Astrocyte (in vitro differentiated cells and primary cell): ENCODE measurements around the gene SELENOP. TPM values are rescaled to one million over a fixed set of nuclear protein-coding genes. Genes with fewer than 3 reads are reported as not detected.

Experiments
- DNase-seq: peaks from one replicate; pipeline ENCODE4 v3.0.0-alpha.2; 2010; ENCODE audit warnings: low read depth
- FAIRE-seq: peaks from 2 replicates; lab custom pipeline; 2011; peaks lifted over from hg19 to GRCh38; lab: Jason Lieb, UNC
- H2AFZ ChIP-seq: 2 replicates; pipeline ENCODE4 v1.6.0; 2012; ENCODE audit warnings: low read depth, low read length, inconsistent platforms
- H3K27ac ChIP-seq: 2 replicates; pipeline ENCODE4 v1.5.1; 2011; ENCODE audit warnings: low read depth, low read length, inconsistent platforms
- H3K27me3 ChIP-seq: 2 replicates; pipeline ENCODE4 v1.6.0; 2011; ENCODE audit warnings: low read length, inconsistent platforms; ENCODE audit not compliant: insufficient read depth
- H3K36me3 ChIP-seq: 2 replicates; pipeline ENCODE4 v1.5.1; 2011; ENCODE audit warnings: low read length, inconsistent platforms; ENCODE audit not compliant: insufficient read depth
- H3K4me1 ChIP-seq: 2 replicates; pipeline ENCODE4 v1.5.1; 2011; ENCODE audit warnings: low read length, inconsistent platforms; ENCODE audit not compliant: insufficient read depth
- H3K4me2 ChIP-seq: 2 replicates; pipeline ENCODE4 v1.6.0; 2012; ENCODE audit warnings: low read length, inconsistent platforms
- H3K4me3 ChIP-seq: 2 replicates; pipeline ENCODE4 v1.5.1; 2011; ENCODE audit warnings: low read depth, mild to moderate bottlenecking, low read length, inconsistent platforms; ENCODE audit not compliant: insufficient read depth
- H3K79me2 ChIP-seq: 2 replicates; pipeline ENCODE4 v1.6.0; 2012; ENCODE audit warnings: mild to moderate bottlenecking, low read length, inconsistent platforms; ENCODE audit not compliant: insufficient read depth
- H3K9ac ChIP-seq: 2 replicates; pipeline ENCODE4 v1.6.0; 2012; ENCODE audit warnings: mild to moderate bottlenecking, low read length, inconsistent platforms
- H3K9me3 ChIP-seq: 2 replicates; pipeline ENCODE4 v1.5.1; 2012; ENCODE audit warnings: low read depth, mild to moderate bottlenecking, low read length, inconsistent platforms; ENCODE audit not compliant: insufficient read depth
- H4K20me1 ChIP-seq: 2 replicates; pipeline ENCODE4 v1.6.0; 2012; ENCODE audit warnings: low read length, inconsistent platforms; ENCODE audit not compliant: insufficient read depth
- H3K27ac Mint-ChIP-seq: one replicate; pipeline ENCODE4 v1.8.0; 2021; ENCODE audit warnings: mild to moderate bottlenecking, mixed read lengths; ENCODE audit not compliant: unreplicated experiment
- H3K27me3 Mint-ChIP-seq: one replicate; pipeline ENCODE4 v1.8.0; 2021; ENCODE audit warnings: low read depth, mixed read lengths; ENCODE audit not compliant: unreplicated experiment
- H3K36me3 Mint-ChIP-seq: one replicate; pipeline ENCODE4 v1.8.0; 2021; ENCODE audit warnings: low read depth, mixed read lengths; ENCODE audit not compliant: unreplicated experiment
- H3K4me1 Mint-ChIP-seq: one replicate; pipeline ENCODE4 v1.8.0; 2021; ENCODE audit warnings: low read depth, mixed read lengths; ENCODE audit not compliant: unreplicated experiment
- H3K4me3 Mint-ChIP-seq: one replicate; pipeline ENCODE4 v1.8.0; 2021; ENCODE audit warnings: mild to moderate bottlenecking, moderate library complexity, mixed read lengths; ENCODE audit not compliant: unreplicated experiment
- H3K9me3 Mint-ChIP-seq: one replicate; pipeline ENCODE4 v1.8.0; 2021; ENCODE audit warnings: mild to moderate bottlenecking, mixed read lengths; ENCODE audit not compliant: unreplicated experiment
- EZH2 ChIP-seq: IDR thresholded peaks from 2 replicates; pipeline ENCODE4 v1.6.1; 2012; ENCODE audit warnings: mild to moderate bottlenecking, low read length, inconsistent platforms; ENCODE audit not compliant: insufficient read depth
- total RNA-seq: library from RNA; stranded (reverse); gene quantifications from 2 replicates; pipeline ENCODE4 v1.2.1, GENCODE V29; 2021
- TF ChIP-seq, protein P1 (sequence below): IDR thresholded peaks from 2 replicates; pipeline ENCODE4 v1.5.1; 2011; ENCODE audit warnings: low read depth, mild to moderate bottlenecking, inconsistent platforms, low read length, moderate library complexity; ENCODE audit not compliant: insufficient read depth

The SELENOP gene
- total RNA-seq, 1 donor from 2014 or later = 11.6 TPM

DNA sequence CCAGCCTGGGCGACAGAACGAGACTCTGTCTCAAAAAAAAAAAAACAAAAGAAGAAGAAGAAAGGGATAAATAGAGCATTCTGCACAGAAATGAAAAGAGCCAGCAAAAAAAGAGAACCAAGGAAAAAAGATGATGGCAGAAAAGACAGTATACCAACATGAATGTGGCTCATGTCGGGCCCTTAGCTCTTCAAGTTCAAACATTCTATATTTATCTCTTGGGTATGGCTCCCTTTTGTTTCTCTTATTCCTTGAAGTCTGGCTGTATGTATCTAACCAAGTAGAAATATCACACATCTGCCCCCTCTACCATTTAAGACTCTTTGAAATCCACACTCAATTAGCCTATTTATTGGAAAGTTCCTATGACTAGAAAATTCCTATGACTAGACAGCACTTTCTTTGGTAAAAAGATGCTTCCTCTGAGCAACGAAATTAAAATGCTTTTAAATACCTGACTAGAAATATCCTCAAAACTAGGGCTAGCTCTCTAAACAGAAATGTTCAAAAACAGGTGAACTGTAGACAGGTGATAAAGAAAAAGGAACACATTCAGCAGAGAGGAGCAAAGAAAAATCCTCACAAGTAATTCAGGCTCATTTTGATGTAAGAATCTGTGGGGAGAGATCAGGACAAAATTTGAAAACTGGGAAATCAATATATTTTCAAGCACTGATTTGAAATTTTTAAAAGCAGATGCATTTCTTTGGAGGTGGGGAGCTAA lies 2.6 kb downstream of the SELENOP start:
- H3K27ac ChIP-seq = no peak overlapping the region
- H3K27me3 ChIP-seq = no peaks in the 10 kb centered on the region
- H3K4me2 ChIP-seq = no peak overlapping the region
- H3K36me3 Mint-ChIP-seq = no peaks in the 10 kb centered on the region
- no peak overlapping the region for H2AFZ ChIP-seq
- no peak overlapping the region for H3K4me3 ChIP-seq
- no peak overlapping the region for H3K4me3 Mint-ChIP-seq
- no peak for TF ChIP-seq EZH2
- H4K20me1 ChIP-seq = no peaks in the 10 kb centered on the region
- no peaks in the 10 kb centered on the region for H3K36me3 ChIP-seq
- no peaks in the 10 kb centered on the region for H3K9me3 Mint-ChIP-seq
- FAIRE-seq = no peak
- no peaks in the 10 kb centered on the region for H3K4me1 ChIP-seq
- H3K27me3 Mint-ChIP-seq = no peaks in the 10 kb centered on the region
- DNase-seq = no peak
- H3K27ac Mint-ChIP-seq = no peak overlapping the region
- H3K9ac ChIP-seq = no peak overlapping the region
- peaks cover 8% of the 10 kb centered on the region for H3K4me1 Mint-ChIP-seq
- H3K79me2 ChIP-seq = no peaks in the 10 kb centered on the region
- H3K9me3 ChIP-seq = no peaks in the 10 kb centered on the region

DNA sequence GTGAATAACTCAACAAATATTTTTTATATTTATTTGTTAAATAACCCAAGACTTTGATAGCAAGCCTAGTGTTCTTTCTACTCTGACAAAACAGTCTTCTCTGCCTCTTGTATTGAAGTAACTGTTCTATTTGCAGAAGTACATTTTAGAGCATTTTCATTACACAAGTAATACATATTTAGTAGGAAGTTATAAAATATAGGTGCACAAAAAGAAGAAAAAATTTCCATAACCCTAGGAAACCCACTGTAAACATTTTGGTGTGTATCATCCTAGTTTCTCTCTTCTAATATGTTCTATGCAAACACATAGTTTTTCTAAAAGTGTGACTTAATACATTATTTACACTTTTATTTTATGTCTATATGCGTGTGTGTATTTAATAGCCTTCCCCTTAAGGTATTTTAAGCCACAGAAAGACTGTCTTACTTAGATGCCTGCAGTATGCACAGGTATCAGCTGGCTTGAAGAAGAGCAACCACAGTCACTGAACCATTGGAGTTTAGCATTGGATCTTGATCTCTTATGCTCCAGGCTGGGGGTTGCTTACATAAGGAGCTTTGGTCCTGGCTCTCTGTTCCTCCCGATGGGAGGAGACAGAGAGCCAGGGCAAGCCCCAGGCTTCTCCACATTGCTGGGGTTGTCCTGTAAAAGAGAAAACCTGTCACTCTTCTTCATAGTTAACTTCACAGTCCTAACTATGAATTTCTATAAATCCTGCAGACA lies 3.8 kb downstream of the SELENOP start:
- no peak overlapping the region for H3K27ac Mint-ChIP-seq
- no peak overlapping the region for H3K27ac ChIP-seq
- no peak overlapping the region for H3K4me2 ChIP-seq
- no peaks in the 10 kb centered on the region for H3K36me3 Mint-ChIP-seq
- H3K9me3 Mint-ChIP-seq = no peaks in the 10 kb centered on the region
- no peaks in the 10 kb centered on the region for H3K79me2 ChIP-seq
- no peak overlapping the region for H2AFZ ChIP-seq
- no peak overlapping the region for H3K4me3 ChIP-seq
- H3K4me1 Mint-ChIP-seq = peaks cover 8% of the 10 kb centered on the region
- FAIRE-seq (no peak), DNase-seq (no peak)
- no peaks in the 10 kb centered on the region for H3K9me3 ChIP-seq
- no peaks in the 10 kb centered on the region for H3K27me3 ChIP-seq
- H3K4me3 Mint-ChIP-seq = no peak overlapping the region
- no peaks in the 10 kb centered on the region for H3K27me3 Mint-ChIP-seq
- H3K36me3 ChIP-seq = no peaks in the 10 kb centered on the region
- H3K9ac ChIP-seq = no peak overlapping the region
- H3K4me1 ChIP-seq = no peaks in the 10 kb centered on the region
- H4K20me1 ChIP-seq = no peaks in the 10 kb centered on the region
- no peak for TF ChIP-seq EZH2
- TF ChIP-seq, protein P1, sequence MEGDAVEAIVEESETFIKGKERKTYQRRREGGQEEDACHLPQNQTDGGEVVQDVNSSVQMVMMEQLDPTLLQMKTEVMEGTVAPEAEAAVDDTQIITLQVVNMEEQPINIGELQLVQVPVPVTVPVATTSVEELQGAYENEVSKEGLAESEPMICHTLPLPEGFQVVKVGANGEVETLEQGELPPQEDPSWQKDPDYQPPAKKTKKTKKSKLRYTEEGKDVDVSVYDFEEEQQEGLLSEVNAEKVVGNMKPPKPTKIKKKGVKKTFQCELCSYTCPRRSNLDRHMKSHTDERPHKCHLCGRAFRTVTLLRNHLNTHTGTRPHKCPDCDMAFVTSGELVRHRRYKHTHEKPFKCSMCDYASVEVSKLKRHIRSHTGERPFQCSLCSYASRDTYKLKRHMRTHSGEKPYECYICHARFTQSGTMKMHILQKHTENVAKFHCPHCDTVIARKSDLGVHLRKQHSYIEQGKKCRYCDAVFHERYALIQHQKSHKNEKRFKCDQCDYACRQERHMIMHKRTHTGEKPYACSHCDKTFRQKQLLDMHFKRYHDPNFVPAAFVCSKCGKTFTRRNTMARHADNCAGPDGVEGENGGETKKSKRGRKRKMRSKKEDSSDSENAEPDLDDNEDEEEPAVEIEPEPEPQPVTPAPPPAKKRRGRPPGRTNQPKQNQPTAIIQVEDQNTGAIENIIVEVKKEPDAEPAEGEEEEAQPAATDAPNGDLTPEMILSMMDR = no peak

DNA sequence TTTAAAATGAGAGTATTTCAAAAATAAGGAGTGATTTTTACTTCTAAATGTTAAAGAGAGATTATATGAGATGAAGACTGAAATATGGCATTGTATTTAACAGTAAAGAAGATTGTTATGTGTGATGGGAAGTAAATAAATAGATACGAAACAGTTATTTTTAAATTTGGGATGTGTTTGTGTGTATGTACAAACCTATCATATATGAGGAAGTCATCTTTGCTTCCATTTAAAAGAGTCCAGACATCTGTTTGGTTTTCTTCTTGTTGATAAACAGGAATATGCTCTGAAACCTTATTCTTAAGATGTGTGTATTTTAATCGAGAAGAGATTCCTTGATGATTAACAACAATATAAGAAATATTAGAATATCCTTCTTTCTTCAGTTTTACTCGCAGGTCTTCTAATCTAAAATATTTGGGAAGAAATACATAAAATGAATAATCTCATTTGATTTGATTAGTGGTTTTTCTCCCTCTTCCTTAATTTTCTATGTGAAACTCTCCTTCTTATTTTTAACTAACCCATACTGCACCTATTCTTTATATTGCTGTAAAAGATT lies 4.9 kb downstream of the SELENOP start:
- FAIRE-seq = no peak
- no peaks in the 10 kb centered on the region for H3K36me3 Mint-ChIP-seq
- H3K27ac ChIP-seq = no peak overlapping the region

More for the DNA sequence above, 4.9 kb downstream of the SELENOP start:
- Mint-ChIP-seq H3K4me3 (no peak overlapping the region), H3K27ac (no peak overlapping the region), H3K4me1 (peaks cover 6% of the 10 kb centered on the region), H3K9me3 (no peaks in the 10 kb centered on the region), H3K27me3 (no peaks in the 10 kb centered on the region)
- Histone ChIP-seq H3K27me3 (no peaks in the 10 kb centered on the region), H4K20me1 (no peaks in the 10 kb centered on the region), H3K9me3 (no peaks in the 10 kb centered on the region), H3K79me2 (no peaks in the 10 kb centered on the region), H3K4me3 (no peak overlapping the region), H2AFZ (no peak overlapping the region), H3K9ac (no peak overlapping the region), H3K36me3 (no peaks in the 10 kb centered on the region), H3K4me2 (no peak overlapping the region), H3K4me1 (no peaks in the 10 kb centered on the region)
- TF ChIP-seq, protein P1 = no peak
- TF ChIP-seq EZH2 = no peak
- DNase-seq = no peak
